Left lung (tissue), 10 donors: Measurements from ENCODE around the gene IKZF2. TPM values are rescaled to one million over a fixed set of nuclear protein-coding genes. Genes with fewer than 3 reads are reported as not detected.
A peak's percentile ranks its signal among the peaks of the same experiment; 100 is the strongest.

Experiments
- ATAC-seq: fragments of 200-7000 bp; cut with Tn5 transposase; one replicate; pipeline ENCODE4 v1.9.1; 2020; ENCODE audit warnings: moderate library complexity
- DNase-seq, 4 donors: peaks; one replicate each; pipeline ENCODE4 v3.0.0-alpha.2; 2013 to 2020
- H3K27ac ChIP-seq, 2 donors: fragments of 200-600 bp; sonication (generic) in 1 of 2; one replicate each; pipeline versions ENCODE4 v1.5.0 to v1.8.0; 2020 to 2021
- H3K27me3 ChIP-seq, 2 donors: fragments of 200-600 bp; sonication (generic) in 1 of 2; one replicate each; pipeline versions ENCODE4 v1.5.0 to v1.8.0; 2020 to 2021
- H3K36me3 ChIP-seq, 2 donors: fragments of 200-600 bp; sonication (generic) in 1 of 2; one replicate each; pipeline versions ENCODE4 v1.5.0 to v1.8.0; 2020 to 2021
- H3K4me1 ChIP-seq, 2 donors: fragments of 200-600 bp; one replicate each; pipeline ENCODE4 v1.8.0; 2021
- H3K4me3 ChIP-seq, 2 donors: fragments of 200-600 bp; sonication (generic) in 1 of 2; one replicate each; pipeline versions ENCODE4 v1.5.0 to v1.8.0; 2020 to 2021; ENCODE audit warnings: mild to moderate bottlenecking in 1 of 2
- H3K9me3 ChIP-seq, 2 donors: fragments of 200-600 bp; sonication (generic) in 1 of 2; one replicate each; pipeline versions ENCODE4 v1.5.0 to v1.8.0; 2020 to 2021
- intact Hi-C, 2 donors: fragments of 100-400 bp; cut with DNase I; formaldehyde crosslinking; loops; one replicate each; pipeline versions ENCODE4 v1.11.2 to v1.14.2; 2022
- polyA plus RNA-seq, 6 donors: library from polyadenylated mRNA; unstranded; fragments of 120-200 nt; gene quantifications; one replicate each; pipeline ENCODE4 v1.2.1, GENCODE V29; 2013; ENCODE audit not compliant: insufficient read length in 6 of 6
- total RNA-seq, 2 donors: library from RNA; stranded (reverse); fragmentation: NEBNext Ultra II Directional; extraction: Animal tissue kit (Norgen Biotek cat#: 25700); gene quantifications; one replicate each; pipeline ENCODE4 v1.2.1, GENCODE V29; 2021
- TF ChIP-seq, protein P1 (sequence below), 2 donors: fragments of 200-600 bp; sonication (generic) in 1 of 2; IDR thresholded peaks; one replicate each; pipeline versions ENCODE4 v1.5.0 to v1.8.0; 2021; ENCODE audit warnings: antibody characterized with exemption in 2 of 2
- donor health status: DM: no; HTN: yes; CAD: no.
- donor health status: DM: no; HTN: no; CAD: no.

The IKZF2 gene
- total and polyA plus RNA-seq, 8 donors, result 9.6 to 15.4 (median 12.2) TPM

DNA sequence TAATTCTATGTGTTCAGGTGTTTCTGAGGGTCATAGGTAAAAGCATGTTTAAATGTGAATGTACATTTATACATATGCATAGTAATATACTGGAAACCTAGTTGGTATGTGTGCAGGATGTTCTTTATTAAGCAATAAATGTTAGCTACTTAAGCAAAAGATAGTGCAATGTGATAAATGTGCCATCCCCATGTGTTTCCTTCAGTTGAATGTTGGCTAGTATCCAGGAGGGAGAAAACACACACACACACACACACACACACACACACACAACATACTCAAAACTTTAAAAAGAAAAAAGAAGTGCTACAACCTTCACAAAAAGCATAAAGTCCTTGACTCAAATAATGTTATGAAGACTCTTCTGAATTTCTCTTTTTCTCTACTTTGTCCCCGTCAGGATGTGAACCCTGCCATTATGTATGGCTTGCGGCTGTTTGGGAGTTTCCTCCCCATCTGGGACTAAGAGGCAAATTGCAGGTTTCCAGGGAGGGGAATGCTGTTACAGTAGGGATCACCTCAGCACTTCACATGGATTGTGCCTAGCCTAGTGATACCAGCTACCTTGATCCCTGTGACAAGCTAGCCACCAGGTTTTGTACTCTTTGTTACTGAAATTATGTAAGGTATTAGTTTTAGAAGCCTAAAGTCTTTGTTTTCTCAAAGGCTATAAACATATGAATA, 82.6 kb downstream of the IKZF2 start:
- H3K4me1 ChIP-seq, result peaks cover 0 to 6% of the 10 kb centered on the region in 2 donors
- no peaks in the 10 kb centered on the region for H3K27me3 ChIP-seq
- intact Hi-C loops, result no loop called here
- H3K36me3 ChIP-seq, result no peaks in the 10 kb centered on the region
- no peak for DNase-seq
- H3K4me3 ChIP-seq, result no peak overlapping the region
- TF ChIP-seq, protein P1, sequence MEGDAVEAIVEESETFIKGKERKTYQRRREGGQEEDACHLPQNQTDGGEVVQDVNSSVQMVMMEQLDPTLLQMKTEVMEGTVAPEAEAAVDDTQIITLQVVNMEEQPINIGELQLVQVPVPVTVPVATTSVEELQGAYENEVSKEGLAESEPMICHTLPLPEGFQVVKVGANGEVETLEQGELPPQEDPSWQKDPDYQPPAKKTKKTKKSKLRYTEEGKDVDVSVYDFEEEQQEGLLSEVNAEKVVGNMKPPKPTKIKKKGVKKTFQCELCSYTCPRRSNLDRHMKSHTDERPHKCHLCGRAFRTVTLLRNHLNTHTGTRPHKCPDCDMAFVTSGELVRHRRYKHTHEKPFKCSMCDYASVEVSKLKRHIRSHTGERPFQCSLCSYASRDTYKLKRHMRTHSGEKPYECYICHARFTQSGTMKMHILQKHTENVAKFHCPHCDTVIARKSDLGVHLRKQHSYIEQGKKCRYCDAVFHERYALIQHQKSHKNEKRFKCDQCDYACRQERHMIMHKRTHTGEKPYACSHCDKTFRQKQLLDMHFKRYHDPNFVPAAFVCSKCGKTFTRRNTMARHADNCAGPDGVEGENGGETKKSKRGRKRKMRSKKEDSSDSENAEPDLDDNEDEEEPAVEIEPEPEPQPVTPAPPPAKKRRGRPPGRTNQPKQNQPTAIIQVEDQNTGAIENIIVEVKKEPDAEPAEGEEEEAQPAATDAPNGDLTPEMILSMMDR (IDR thresholded peaks at IDR 0.05), result no peak
- no peak overlapping the region for H3K27ac ChIP-seq
- no peaks in the 10 kb centered on the region for H3K9me3 ChIP-seq
- ATAC-seq, result no peak

DNA sequence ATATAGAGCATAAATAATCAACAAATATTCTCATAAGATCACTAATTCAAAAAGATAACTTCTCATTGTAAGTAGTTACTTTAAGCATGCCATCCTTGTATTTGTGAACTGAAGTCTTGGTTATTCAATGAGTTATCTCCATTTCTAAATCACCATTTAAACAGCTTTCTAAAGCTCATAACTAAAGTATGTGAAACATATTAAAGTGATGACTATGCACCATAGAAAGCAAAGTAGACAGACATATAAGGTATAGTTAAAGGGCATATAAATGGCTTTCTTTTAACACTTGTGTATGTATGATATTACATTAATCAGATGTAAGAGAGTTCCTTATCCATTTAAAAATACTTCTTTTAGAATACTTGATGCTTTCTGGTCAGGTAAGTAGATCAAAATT, 83.5 kb downstream of the IKZF2 start:
- H3K36me3 ChIP-seq, result no peaks in the 10 kb centered on the region
- TF ChIP-seq, protein P1 (IDR thresholded peaks at IDR 0.05), result no peak
- no peak overlapping the region for H3K27ac ChIP-seq
- ATAC-seq, result no peak
- no peaks in the 10 kb centered on the region for H3K9me3 ChIP-seq
- no peak overlapping the region for H3K4me3 ChIP-seq
- intact Hi-C loops, result no loop called here
- no peaks in the 10 kb centered on the region for H3K27me3 ChIP-seq
- H3K4me1 ChIP-seq, result peaks cover 0 to 6% of the 10 kb centered on the region in 2 donors
- DNase-seq, result no peak

DNA sequence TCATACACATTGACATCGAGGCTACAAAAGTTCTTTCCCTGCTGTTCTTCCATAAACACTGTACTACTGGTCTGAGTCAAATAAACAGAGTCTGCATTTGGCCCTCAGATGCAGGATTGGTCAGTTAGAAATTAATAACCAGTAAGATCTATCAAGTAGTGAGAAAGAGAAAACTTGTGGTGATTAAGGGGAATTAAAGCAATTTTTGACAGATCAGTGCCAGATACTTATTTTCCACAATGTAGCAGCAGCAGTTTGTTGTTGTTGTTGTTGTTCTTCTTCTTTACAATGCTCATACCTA, 85.0 kb downstream of the IKZF2 start:
- TF ChIP-seq, protein P1 (IDR thresholded peaks at IDR 0.05), result no peak
- Histone ChIP-seq H3K36me3 (no peaks in the 10 kb centered on the region), H3K9me3 (no peaks in the 10 kb centered on the region), H3K4me3 (no peak overlapping the region), H3K4me1 (peaks cover 0 to 6% of the 10 kb centered on the region in 2 donors), H3K27me3 (no peaks in the 10 kb centered on the region), H3K27ac (no peak overlapping the region)
- DNase-seq, result no peak
- intact Hi-C loops, result no loop called here
- ATAC-seq, result no peak

DNA sequence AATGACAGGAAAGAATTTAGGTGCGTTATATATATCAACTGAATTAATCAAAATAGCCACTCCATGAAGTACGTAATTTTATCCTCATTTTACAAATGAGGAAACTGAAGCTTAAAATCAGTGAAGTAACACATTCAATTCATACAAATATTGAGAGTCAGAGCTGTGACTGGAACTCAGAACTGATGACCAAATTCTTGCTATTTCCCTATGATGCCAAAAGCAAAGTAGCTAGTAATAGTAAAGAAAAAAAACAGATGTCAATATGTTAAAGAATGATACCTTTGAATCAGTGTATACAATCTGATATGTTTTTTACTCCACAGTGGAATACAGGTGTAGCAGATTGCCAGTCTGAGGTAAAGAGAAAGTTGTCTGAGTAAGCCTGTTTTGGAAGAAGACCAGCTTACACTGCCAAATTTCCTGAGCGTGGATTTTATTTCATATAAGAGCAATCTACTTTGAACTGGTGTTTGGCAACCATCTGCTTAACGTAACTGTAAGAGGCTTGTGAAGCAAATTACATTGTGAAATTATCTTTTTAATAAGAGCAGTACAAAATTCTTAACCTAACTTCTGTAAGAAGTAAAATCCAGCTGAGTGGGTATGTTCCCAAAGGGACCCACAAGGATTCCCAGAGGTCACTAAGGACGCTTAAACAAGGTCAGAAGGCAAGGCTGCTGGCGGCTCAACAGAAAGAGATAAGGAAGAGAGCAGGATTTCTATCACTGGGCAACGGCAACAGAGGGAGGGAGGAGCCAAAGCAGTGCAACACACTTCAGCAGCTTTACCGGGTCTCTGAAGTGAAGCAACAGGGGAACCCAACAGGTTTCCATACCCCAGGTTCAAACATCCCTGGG, 85.6 kb downstream of the IKZF2 start:
- peak; percentile 90 for ATAC-seq
- peak overlapping the region in 1 of 2 donors; percentile 48 for H3K27ac ChIP-seq

DNA sequence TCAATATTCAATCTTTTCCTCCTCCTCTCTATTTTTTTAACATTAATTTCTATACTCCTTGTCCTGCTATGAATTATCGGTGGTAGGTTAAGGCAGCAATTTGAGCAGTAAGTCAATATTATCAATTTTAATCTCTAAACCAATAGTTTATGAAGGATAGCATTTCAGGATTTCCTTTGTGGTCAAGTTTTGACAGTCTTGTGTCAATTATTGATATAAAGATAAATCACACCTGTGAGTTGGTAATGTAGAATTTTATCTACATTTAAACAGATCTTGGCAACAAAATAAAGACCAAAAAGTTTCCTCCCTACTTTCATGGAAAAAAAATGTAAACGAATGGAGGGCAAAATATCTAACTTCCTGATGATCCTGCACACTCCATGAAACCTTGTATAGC, 87.3 kb downstream of the IKZF2 start:
- Histone ChIP-seq H3K9me3 (no peaks in the 10 kb centered on the region), H3K4me3 (no peak overlapping the region), H3K4me1 (peaks cover 0 to 6% of the 10 kb centered on the region in 2 donors), H3K36me3 (no peaks in the 10 kb centered on the region), H3K27me3 (no peaks in the 10 kb centered on the region), H3K27ac (no peak overlapping the region)
- ATAC-seq (no peak), DNase-seq (no peak)
- TF ChIP-seq, protein P1 (IDR thresholded peaks at IDR 0.05), result no peak
- intact Hi-C loops, result no loop called here

More for the DNA sequence above, 85.6 kb downstream of the IKZF2 start:
- H3K9me3 ChIP-seq, result no peaks in the 10 kb centered on the region
- DNase-seq, result peak in 3 of 4 donors; percentile 7 to 36 (median 23)
- H3K4me1 ChIP-seq, result peaks cover 0 to 6% of the 10 kb centered on the region in 2 donors
- no peaks in the 10 kb centered on the region for H3K36me3 ChIP-seq
- TF ChIP-seq, protein P1 (IDR thresholded peaks at IDR 0.05), result no peak
- H3K4me3 ChIP-seq, result no peak overlapping the region
- no peaks in the 10 kb centered on the region for H3K27me3 ChIP-seq
- intact Hi-C loops, result no loop called here
